Stimulated activated CD4-positive, alpha-beta T cell treated with anti-CD3 and anti-CD28 coated beads, Interleukin-12 subunit alpha, Interleukin-12 subunit beta, amount 100 ng/mL, for 48 hours (primary cell): Measurements from ENCODE around the gene SSR1.
"Not testable (repeated sequence)": the region's sequence is repeated elsewhere in the genome, so short reads cannot be mapped to it uniquely, and the experiment has no call there.

Source experiments
- DNase-seq, 3 donors: peaks; one replicate each; pipeline ENCODE4 v3.0.0-alpha.2; 2020; ENCODE audit warnings: low read depth in 2 of 3, low spot score in 1 of 3

The SSR1 gene

DNA sequence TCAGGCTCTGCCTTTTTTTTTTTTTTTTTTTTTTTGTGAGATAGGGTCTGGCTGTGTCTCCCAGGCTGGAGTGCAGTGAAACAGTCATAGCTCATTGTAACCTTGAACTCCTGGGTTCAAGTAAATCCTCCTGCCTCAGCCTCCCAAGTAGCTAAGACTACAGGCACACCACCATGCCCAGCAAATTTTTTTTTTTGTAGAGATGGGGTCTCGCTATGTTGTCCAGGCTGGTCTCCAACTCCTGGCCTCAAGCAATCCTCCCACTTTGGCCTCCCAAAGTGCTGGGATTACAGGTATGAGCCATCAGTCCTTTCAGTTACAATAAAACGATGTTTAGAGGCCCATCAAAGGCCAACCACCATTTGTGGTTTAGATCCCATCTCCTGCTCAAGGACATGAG is 6.4 kb upstream of the SSR1 start:
- DNase-seq: not testable (repeated sequence)

DNA sequence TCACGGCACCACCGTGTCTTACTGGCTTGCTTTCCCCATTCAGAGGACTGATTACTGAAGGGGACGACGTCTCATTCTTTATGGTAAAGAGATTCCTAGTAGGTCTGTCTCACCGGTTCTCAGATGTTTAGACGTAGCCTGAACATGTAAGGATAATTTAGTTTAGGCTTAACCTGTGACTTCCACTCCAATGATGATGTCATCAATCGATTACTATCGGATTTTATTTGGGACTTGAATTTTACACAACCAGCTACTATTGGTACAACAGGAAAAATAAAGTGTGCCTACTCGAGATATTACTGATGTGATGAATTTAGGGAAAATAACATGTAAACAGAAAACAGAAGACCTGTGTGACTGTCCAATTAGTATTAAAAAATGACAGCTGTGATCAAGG is 4.5 kb upstream of the SSR1 start:
- DNase-seq: no peak

DNA sequence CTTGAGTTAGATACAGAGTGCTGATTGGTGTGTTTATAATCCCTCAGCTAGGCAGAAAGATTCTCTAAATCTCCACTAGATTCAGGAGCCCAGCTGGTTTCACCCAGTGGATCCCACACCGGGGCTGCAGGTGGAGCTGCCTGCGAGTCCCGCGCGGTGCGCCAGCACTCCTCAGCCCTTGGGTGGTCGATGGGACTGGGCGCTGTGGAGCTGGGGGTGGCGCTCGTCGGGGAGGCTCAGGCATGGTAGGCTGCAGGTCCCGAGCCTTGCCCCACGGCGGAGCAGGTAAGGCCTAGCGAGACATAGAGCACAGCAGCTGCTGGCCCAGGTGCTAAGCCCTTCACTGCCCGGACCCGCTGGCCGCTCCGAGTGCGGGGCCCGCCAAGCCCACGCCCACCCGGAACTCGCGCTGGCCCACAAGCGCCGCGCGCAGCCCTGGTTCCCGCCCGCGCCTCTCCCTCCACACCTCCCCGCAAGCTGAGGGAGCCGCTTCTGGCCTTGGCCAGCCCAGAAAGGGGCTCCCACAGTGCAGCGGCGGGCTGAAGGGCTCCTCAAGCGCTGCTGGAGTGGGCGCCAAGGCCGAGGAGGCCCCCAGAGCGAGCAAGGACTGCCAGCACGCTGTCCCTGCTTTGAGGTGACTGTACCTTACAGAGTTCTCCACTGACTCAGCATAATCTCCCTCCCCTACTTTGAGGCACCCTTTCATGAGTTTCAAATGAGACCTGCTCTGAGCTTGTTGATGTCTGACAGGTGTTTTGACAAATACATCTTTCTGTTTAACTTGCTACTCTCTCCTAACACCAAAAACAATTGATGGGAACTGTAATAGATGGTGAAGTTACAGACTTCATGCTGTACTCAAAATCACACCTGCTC is 3.9 kb upstream of the SSR1 start:
- no peak for DNase-seq

DNA sequence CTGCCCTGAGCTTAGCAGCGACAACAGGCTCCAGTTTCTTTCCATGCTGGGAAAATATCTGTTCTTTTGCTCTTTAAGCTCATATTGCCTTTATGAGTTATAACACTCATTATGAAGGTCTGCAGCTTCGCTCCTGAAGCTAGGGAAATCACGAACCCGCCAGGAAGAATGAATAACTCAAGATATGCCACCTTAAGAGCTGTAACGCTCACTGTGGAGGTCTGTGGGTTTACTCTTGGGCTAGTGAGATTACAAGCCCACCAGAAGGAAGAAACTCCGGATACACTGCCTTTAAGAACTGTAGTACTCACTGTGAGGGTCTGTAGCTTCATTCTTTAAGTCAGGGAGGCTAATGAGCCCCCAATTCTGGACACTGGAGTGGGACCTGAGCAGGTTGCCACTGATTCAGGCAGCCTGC is 3.0 kb upstream of the SSR1 start:
- DNase-seq: no peak

DNA sequence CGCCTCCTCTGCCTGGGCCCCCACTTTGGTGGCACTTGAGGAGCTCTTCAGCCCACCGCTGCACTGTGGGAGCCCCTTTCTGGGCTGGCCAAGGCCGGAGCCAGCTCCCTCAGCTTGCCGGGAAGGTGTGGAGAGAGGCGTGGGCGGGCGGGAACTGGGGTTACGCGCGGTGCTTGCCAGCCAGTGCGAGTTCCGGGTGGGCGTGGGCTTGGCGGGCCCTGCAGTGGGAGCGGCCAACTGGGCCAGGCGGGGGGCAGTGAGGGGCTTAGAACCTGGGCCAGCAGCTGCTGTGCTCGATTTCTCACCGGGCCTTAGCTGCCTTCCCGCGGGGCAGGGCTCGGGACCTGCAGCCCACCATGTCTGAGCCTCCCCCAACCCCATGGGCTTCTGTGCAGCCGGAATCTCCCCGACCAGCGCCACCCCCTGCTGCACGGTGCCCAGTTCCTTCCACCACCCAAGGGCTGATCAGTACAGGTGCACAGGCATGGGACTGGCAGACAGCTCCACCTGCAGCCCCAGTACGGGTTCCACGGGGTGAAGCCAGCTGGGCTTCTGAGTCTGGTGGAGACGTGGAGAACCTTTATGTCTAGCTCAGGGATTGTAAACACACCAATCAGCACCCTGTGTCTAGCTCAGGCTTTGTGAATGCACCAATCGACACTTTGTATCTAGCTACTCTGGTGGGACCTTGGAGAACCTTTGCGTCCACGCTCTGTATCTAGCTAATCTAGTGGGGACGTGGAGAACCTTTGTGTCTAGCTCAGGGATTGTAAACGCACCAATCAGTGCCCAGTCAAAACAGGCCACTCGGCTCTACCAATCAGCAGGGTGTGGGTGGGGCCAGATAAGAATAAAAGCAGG is 2.3 kb upstream of the SSR1 start:
- DNase-seq: not testable (repeated sequence)

DNA sequence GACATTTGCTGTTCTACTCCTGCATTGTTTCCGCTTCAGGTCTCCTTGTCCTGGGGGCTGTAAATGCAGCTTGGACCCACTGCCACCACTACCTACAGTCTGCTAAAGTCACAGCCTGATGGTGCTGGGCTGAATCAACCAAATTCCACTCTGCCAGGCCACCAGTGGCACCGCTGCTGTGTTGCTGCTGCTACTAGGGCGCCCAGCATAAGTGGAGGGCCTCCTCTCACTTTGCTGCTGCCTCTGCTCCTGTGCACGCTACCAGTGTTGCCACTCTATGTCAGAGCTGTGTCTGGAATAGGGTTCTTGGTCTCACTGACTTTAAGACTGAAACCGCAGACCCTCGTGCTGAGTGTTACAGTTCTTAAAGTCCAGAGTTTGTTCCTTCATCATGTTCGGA is 1.4 kb upstream of the SSR1 start:
- no peak for DNase-seq

DNA sequence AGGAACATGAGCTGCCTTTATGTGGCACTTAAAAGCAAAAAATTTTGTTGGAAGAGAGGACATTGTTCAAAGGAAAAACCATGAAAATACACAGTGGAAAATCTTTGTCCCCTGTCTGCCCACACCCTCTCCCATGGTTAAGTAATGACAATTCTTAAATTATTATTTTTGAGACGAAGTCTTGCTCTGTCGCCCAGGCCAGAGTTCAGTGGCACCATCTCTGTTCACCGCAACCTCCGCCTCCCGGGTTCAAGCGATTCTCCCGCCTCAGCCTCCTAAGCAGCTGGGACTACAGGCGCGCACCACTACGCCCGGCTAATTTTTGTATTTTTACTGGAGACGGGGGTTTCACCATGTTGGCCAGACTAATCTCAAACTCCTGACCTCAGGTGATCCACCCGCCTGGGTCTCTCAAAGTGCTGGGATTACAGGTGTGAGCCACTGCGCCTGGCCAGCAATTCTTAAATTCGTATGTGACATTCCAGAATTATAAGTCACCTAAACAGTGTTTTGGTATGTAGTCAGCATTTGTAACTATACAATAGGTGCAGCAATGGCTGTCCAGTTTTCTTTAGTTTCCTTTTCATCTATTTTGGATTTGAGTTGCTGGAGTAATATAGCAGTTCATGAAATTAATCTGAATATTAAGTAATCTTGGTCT is 636 bp upstream of the SSR1 start:
- DNase-seq: no peak

DNA sequence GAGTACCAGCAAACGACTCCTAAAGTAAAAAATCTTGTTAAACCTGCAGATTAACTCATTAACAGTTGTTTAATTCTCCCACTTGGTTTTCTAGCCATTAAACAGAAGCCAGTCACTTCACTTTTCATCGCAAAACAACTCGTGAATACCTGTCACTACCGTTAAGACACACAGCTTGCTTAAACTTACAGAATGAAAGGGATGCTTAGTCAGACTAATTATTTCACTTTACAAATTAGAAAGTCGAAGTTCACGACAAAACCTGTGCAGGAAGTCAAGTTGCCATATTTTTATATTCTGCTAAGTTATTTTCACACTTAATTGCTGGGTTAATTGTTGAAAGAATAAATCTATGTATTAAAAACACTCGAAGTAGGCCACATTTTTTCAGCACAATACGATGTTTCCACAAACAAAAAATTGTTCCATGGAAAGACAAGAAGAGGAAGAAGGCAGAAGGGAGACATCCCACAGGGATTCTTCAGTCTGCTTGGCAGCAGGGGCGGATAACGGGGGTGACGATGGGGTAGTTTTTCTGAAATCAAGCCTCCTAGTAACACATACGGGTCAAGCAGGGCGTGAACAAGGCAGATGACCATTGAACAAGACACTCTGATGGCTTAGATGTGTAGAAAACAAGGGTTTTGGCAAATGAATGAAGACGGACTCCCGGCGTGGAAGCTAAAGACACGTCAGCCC is 933 bp downstream of the SSR1 start:
- DNase-seq: no peak

DNA sequence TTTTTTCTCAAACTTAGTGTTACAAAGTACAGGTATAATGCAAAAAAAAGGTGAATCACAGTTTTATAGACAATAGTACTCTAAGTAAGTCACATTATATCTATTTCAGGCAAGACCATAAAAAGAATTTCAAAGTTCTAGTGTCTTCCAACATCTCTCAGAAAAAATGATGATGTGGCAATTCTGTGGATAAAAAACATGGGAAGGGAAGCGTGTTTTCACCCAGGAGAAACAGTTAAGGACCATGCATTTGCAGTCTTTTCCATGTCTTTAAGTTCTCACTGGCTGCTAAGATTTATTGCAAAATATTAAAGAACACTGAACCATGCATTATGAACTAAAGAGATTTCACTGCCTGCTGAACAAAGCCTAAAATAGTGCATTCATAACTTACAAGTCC is 1.8 kb downstream of the SSR1 start:
- DNase-seq: no peak

DNA sequence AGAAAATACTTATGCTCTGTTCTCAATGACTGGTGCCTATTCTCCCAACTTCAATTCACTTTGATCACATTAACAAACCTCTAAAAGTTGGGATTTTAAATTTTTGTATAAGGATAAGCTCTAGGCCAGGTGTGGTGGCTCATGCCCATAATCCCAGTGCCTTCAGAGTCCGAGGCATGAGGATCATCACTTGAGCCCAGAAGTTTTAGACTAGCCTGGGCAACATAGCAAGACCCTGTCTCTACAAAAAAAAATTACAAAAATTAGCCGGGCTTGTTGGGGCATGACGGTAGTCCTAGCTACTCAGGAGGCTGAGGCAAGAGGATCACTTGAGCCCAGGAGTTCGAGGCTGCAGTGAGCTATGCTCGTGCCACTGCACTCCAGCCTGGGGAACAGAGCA is 3.9 kb downstream of the SSR1 start:
- DNase-seq: no peak

DNA sequence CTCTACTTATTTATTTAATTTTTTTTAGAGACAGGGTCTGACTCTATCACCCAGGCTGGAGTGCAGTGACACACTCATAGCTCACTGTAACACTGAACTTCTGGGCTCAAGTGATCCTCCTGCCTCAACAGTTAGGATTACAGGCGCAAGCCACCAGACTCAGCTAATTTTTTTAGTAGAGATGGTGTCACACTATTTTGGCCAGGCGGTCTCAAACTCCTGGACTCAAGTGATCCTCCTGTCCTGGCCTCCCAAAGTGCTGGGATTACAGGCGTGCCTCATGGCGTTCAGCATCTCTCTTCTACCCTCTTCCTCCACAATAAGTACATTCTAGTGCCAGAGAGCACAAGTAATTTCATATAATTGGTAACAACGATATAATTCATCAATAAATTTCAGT is 5.5 kb downstream of the SSR1 start:
- no peak for DNase-seq

DNA sequence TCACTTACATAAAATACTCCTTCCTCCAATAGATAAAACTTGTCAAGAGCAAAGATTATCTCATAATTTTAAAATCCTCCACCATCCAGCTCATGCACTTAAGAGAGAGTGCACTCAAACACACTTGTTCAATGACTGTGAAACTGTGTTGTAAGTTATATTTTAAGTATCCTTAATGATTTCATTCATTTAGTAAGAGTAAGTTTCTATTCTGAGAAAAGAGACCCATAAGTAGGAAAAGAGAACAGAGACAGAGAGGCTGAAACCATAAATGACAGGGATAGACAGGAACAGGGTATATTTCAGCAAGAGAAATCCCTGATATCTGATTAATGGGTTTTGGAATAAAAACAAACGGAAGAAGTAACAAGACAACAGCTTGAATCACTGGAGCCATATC is 8.2 kb downstream of the SSR1 start:
- DNase-seq: no peak

DNA sequence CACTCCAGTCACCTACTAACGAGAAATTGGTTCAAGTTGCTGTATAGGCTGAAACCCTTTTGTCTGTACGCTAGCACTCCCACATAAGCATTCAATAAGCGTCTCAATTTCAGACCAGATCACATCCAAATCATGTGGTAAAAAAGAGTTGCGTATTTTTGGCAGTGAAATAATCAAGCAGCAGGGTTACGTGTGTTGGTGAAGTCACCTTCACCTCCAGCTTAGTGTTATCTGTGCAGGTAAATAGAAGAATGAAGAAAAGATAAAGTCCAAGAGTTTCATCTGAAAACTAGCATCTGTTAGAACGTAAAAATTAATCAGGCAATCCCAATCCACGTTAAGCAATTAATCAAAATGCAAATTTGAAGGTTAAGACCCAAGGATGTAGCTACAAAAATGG is 11.3 kb downstream of the SSR1 start:
- DNase-seq: no peak

DNA sequence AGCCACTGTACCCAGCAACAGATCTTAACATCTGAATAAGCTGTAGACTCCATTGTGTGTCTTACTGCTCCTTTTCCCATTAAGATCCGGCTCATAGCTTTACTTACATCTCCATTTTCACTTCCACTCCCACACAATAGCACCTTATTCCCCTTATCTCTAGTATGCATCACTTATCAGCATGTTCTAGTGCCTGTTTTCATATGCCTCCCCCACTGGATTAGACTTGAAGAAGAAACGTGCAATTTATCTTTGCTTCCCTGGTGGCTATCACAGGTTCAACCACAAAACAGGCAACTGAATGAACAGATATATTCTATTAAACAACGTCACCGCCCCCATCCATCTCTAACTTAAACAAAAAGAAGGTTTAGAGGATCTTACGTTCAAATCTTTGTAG is 12.1 kb downstream of the SSR1 start:
- DNase-seq: no peak

DNA sequence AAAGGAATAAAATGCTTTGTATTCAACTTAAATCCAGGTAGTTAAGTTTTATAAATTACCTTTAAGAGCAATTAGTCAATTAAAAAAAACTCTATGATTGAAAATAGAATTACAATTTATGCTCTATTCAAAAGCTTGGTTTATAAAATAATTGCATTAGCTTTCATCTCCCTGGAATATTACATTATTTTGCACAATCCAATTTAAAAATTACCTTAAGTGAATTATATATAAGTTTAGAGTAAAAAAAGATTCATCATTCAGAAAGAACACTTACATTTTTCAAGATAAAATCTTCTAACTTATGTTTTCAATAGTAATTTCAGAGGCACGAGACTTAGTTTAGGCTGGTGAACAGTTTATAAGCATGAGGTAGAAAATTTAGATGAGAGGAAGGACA is 14.9 kb downstream of the SSR1 start:
- DNase-seq: no peak

DNA sequence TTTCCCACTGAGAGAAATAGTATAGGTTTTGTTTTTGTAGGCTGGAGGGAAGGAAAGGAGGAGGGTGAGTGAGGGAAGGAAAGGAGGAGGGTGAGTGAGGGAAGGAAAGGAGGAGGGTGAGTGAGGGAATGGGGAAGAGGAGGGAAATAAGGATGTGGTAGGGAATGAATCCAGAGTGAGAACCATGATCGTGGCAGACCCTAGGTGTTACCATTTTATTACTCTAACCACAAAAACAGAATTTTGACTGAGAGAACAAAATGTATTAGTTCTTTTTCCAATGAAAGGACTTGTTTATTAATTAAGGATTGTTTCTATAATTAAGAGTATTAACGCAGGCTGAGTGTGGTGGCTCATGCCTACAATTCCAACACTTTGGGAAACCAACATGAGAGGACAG is 16.4 kb downstream of the SSR1 start:
- no peak for DNase-seq

DNA sequence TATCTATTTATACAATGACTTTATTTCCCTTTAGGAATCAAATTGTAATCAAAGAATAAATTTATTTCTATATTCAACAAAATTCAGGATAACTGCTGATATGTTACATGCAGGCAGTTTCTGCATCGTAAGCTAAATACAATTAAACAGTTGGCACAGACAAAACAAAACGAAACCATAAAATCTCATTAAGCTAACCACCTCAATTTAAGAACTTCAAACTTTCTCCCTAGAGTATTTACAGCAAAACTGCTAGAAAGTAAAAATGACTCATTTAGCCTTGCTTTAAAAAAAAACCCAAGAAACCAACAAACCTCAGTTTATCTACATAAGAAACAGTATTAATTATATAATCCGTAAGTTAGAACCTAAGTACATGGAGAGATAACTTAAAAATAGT is 17.1 kb downstream of the SSR1 start:
- no peak for DNase-seq

DNA sequence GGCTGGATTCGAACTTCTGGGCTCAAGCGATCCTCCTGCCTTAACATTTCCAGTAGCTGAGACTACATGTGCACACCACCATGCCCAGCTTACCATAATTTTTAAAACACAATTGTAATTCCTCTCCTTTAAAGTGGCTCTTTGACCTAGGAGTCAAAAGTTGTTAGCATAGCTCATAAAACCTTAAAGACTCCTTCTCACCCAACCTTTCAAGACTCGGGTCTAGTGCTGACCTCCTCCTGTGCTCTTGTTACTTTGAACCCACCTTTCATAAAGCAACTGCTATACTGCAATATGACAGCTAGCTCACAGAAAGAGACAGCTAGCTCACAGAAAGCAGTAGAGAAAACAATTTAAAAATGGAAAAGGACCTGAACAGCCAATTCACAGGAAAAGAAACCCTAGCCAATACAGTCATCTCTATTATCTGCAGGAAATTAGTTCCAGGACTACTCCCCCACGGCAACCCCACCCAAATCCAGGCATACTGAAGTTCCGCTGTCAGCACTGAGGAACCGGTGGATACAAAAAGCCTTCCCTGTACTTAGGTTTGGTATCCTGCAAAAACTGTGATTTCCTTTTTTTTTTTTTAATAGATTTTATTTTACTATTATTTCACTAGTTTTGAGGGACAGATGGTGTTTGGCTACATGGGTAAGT is 20.3 kb downstream of the SSR1 start:
- DNase-seq: no peak

DNA sequence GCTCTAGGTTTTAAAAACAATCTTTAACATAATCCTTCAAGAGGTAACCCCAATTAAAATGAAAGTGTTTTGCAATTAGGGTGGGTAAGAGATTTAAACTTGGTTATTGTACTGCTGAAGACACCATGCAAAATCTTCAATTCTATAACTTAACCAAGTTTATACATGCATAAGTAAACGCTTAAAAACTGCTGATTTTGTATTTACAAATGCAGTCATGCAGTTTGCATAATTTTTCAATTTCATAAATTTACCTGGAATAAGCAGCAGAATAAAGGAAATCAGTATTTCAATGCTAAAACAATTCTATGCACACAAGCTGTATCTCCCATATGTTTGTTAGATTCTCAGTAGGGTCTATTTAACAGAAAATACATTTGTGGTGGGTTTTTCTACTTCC is 22.9 kb downstream of the SSR1 start:
- DNase-seq: no peak

DNA sequence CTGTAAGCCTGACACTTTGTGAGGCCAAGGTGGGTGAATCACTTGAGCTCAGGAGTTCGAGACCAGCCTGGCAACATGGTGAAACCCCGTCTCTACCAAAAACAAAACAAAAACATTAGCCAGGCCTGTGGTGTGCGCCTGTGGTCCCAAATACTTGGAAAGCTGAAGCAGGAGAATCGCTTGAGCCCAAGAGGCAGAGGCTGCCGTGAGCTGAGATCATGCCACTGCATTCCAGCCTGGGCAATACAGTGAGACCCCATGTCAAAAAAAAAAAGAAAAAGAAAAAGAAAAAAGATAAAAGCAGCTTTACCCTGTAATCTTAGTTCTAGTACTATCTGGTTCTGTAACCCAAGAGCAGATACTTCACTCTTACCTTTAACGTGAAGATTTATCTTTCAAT is 27.6 kb downstream of the SSR1 start:
- no peak for DNase-seq

DNA sequence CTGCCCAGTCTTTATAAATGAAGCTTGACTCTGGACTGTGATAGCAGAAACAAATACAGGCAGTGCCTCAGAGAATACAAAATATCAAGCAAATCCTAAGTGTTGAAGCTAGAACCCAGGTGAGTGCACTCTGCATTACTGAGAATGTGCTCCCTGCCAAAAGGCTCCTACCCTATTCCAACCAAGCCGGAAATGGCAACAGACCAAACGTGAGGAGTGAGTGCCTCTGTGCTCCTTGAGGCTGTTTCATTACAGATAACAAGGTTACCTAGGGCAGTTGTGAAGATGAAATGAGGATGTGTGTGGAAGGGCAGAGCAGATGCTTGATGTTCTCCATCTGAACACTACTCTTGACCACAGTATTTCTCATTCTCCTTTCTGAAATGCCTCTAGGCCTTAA is 29.3 kb downstream of the SSR1 start:
- no peak for DNase-seq
